ENCODE data around the gene SYP.

DNA sequence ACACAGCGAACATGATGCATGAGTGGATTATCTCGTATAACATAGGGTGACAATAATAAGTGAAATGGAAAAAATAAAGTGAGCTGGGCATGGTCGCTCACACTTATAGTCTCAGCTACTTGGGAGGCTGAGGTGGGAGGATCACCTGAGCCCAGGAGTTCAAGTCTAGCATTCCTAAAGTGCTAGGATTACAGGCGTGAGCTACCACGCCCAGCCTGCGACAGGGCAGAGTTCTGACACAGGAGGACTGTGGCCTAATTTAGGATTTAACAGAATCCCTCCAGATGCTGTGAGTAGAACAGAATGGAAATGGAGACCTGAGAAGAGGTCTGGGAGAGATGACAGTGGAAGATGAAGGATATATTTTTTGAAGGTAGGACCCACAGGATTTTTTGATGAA lies 10.4 kb downstream of the SYP start:
- TF ChIP-seq POLR2AphosphoS5 (IDR thresholded peaks at IDR 0.05; ENCODE audit: borderline replicate concordance, low read depth, low read length): no peak
- no peak for TF ChIP-seq EZH2 (IDR thresholded peaks at IDR 0.05)

Measured in SK-N-MC (cell line).